NT2/D1 (cell line): ENCODE data around the gene IL16.
"Not testable (repeated sequence)": the region's sequence is repeated elsewhere in the genome, so short reads cannot be mapped to it uniquely, and the experiment has no call there.

ENCODE experiments used
- DNase-seq: peaks from one replicate; pipeline ENCODE4 v3.0.0-alpha.2; 2011; ENCODE audit warnings: low read depth, low spot score
- H3K27me3 ChIP-seq: 2 replicates; pipeline ENCODE4 v1.6.0; 2011; ENCODE audit warnings: mild to moderate bottlenecking; ENCODE audit not compliant: insufficient read length, insufficient read depth
- H3K36me3 ChIP-seq: 2 replicates; pipeline ENCODE4 v1.6.1; 2011; ENCODE audit warnings: mild to moderate bottlenecking, low read length, mixed read lengths; ENCODE audit not compliant: insufficient read depth, insufficient read length
- H3K4me1 ChIP-seq: 2 replicates; pipeline ENCODE4 v1.5.1; 2011; ENCODE audit not compliant: insufficient read depth, insufficient read length
- H3K4me3 ChIP-seq: 2 replicates; pipeline ENCODE4 v1.5.1; 2011; ENCODE audit warnings: low read depth; ENCODE audit not compliant: insufficient read length
- H3K9ac ChIP-seq: 2 replicates; pipeline ENCODE4 v1.6.0; 2011; ENCODE audit warnings: low read depth; ENCODE audit not compliant: insufficient read length
- H3K9me3 ChIP-seq: 2 replicates; pipeline ENCODE4 v1.5.1; 2011; ENCODE audit warnings: mild to moderate bottlenecking, low read length; ENCODE audit not compliant: insufficient read depth
- SUZ12 ChIP-seq: IDR thresholded peaks from 2 replicates; pipeline ENCODE4 v1.6.1; 2011; ENCODE audit not compliant: insufficient read length, insufficient read depth; ENCODE audit errors: extremely low read depth
- YY1 ChIP-seq: IDR thresholded peaks from 2 replicates; pipeline ENCODE4 v1.6.1; 2011; ENCODE audit not compliant: insufficient read length, insufficient read depth
- ZNF274 ChIP-seq: IDR thresholded peaks from 2 replicates; pipeline ENCODE4 v1.6.1; 2011; ENCODE audit warnings: mild to moderate bottlenecking, low read depth, low read length

Gene IL16

GRCh38 chr15:81343371-81343770, 146.7 kb downstream of the IL16 start:
- Histone ChIP-seq H3K36me3 (no peaks in the 10 kb centered on the region), H3K27me3 (no peaks in the 10 kb centered on the region), H3K4me3 (no peak overlapping the region), H3K4me1 (no peaks in the 10 kb centered on the region), H3K9me3 (no peaks in the 10 kb centered on the region), H3K9ac (no peak overlapping the region)
- TF ChIP-seq YY1 (no peak), ZNF274 (no peak), SUZ12 (no peak)
- DNase-seq: no peak

- no peak overlapping the region for H3K9ac ChIP-seq
- TF ChIP-seq YY1: no peak
- TF ChIP-seq ZNF274: no peak
- TF ChIP-seq SUZ12: no peak
- H3K9me3 ChIP-seq: no peaks in the 10 kb centered on the region
- no peaks in the 10 kb centered on the region for H3K4me1 ChIP-seq
- no peaks in the 10 kb centered on the region for H3K27me3 ChIP-seq
- DNase-seq: no peak
- no peaks in the 10 kb centered on the region for H3K36me3 ChIP-seq
- H3K4me3 ChIP-seq: no peak overlapping the region
Observed at GRCh38 chr15:81346611-81347010, 149.9 kb downstream of the IL16 start.

- no peaks in the 10 kb centered on the region for H3K4me1 ChIP-seq
- no peaks in the 10 kb centered on the region for H3K36me3 ChIP-seq
- no peaks in the 10 kb centered on the region for H3K27me3 ChIP-seq
- H3K9ac ChIP-seq: no peak overlapping the region
- TF ChIP-seq YY1 (no peak), SUZ12 (no peak), ZNF274 (no peak)
- DNase-seq: no peak
- H3K9me3 ChIP-seq: no peaks in the 10 kb centered on the region
- no peak overlapping the region for H3K4me3 ChIP-seq
Observed at GRCh38 chr15:81347910-81348309, 151.2 kb downstream of the IL16 start.

- H3K9ac ChIP-seq, H3K27me3 ChIP-seq, H3K36me3 ChIP-seq, H3K9me3 ChIP-seq, H3K4me3 ChIP-seq, DNase-seq, H3K4me1 ChIP-seq: not testable (repeated sequence)
Observed at GRCh38 chr15:81348691-81349090, 152.0 kb downstream of the IL16 start.

- Histone ChIP-seq H3K9ac (no peak overlapping the region), H3K9me3 (no peaks in the 10 kb centered on the region), H3K4me1 (no peaks in the 10 kb centered on the region), H3K4me3 (no peak overlapping the region), H3K36me3 (no peaks in the 10 kb centered on the region), H3K27me3 (no peaks in the 10 kb centered on the region)
- no peak for DNase-seq
- TF ChIP-seq ZNF274 (no peak), SUZ12 (no peak), YY1 (no peak)
Observed at GRCh38 chr15:81349271-81349670, 152.6 kb downstream of the IL16 start.

- Histone ChIP-seq H3K9ac (no peak overlapping the region), H3K27me3 (no peaks in the 10 kb centered on the region), H3K36me3 (no peaks in the 10 kb centered on the region), H3K4me1 (peaks cover 5% of the 10 kb centered on the region), H3K4me3 (no peak overlapping the region), H3K9me3 (no peaks in the 10 kb centered on the region)
- no peak for DNase-seq
- TF ChIP-seq ZNF274 (no peak), YY1 (no peak), SUZ12 (no peak)
Observed at GRCh38 chr15:81351651-81352050, 155.0 kb downstream of the IL16 start.

- no peak for TF ChIP-seq ZNF274
- TF ChIP-seq SUZ12: no peak
- no peak for TF ChIP-seq YY1
- Histone ChIP-seq H3K27me3 (no peaks in the 10 kb centered on the region), H3K4me1 (peaks cover 7% of the 10 kb centered on the region), H3K4me3 (no peak overlapping the region), H3K9ac (no peak overlapping the region), H3K36me3 (no peaks in the 10 kb centered on the region), H3K9me3 (no peaks in the 10 kb centered on the region)
- DNase-seq: no peak
Observed at GRCh38 chr15:81356252-81356651, 159.6 kb downstream of the IL16 start.

- H3K36me3 ChIP-seq: no peaks in the 10 kb centered on the region
- TF ChIP-seq ZNF274: no peak
- TF ChIP-seq SUZ12: no peak
- TF ChIP-seq YY1: no peak
- H3K9ac ChIP-seq: no peak overlapping the region
- peaks cover 7% of the 10 kb centered on the region for H3K4me1 ChIP-seq
- no peak overlapping the region for H3K4me3 ChIP-seq
- no peaks in the 10 kb centered on the region for H3K9me3 ChIP-seq
- H3K27me3 ChIP-seq: no peaks in the 10 kb centered on the region
- no peak for DNase-seq
Observed at GRCh38 chr15:81357180-81357686, 160.6 kb downstream of the IL16 start.
